GM18520 (cell line): ENCODE measurements around the gene KLHDC8A.
"Not testable (repeated sequence)": the region's sequence is repeated elsewhere in the genome, so short reads cannot be mapped to it uniquely, and the experiment has no call there.

ENCODE experiments used
- ATAC-seq: cut with Tn5 transposase; IDR thresholded peaks from one replicate; pipeline ENCODE4 v1.9.1; 2021; ENCODE audit not compliant: unreplicated experiment

KLHDC8A gene

GRCh38 chr1:205298191-205298994 is 58.3 kb downstream of the KLHDC8A start:
- no peak for ATAC-seq

GRCh38 chr1:205297546-205298177 is 59.1 kb downstream of the KLHDC8A start:
- not testable (repeated sequence) for ATAC-seq

GRCh38 chr1:205296154-205296553 is 60.6 kb downstream of the KLHDC8A start:
- no peak for ATAC-seq

DNA sequence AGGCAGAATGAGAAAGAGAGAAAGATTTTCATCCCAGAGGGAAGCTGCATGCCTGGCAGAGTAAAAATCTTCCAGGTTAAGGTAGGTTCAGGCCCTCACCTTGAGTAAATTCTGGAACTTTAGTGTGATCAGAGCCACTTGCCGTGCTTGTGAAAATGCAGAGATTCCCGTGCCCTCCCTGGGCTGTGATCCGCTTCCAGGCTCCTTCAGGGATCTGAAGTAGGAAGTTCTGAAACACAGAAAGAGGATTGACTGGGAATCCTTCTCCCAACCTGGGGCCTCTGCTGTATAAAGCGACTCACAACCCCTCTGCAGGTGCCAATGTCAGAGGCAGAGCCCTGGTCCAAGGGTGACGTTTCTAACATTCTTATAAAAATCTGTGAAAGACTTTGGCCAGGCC is 61.8 kb downstream of the KLHDC8A start:
- no peak for ATAC-seq

DNA sequence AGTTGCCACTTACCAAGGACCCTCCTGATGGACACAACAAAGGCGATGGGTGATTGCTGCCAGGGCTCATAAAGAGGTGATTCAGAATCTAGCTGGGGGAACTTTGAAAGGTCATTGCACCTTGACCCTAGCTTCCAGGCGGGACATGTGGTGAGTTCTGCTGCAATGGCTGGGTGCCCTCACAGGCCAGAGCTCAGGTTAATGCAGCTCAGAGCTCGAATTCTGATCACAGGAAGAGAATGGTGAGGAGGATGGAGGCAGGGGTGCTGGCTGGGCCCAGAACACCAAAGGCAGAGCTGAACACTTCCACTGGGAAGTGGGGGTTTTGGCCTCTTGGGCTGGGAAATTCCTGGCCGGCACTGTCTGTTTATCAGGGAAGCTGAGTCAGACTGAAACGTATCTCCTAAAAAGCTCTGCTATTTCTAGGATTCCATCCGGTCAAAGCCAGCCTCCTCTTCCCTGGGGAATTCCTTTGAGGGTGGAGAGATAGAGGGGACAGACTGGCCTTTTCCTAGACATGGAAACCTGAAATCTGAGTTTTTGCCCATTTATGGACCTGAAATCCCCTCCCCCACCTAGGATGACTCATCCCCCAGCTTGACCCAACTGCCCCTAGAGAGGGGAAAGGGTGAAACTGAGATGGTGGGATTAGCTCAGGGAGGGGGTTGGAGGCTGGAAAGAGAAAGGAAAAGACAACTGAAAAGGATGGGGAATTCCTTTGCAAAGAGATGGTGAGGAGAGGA is 62.4 kb downstream of the KLHDC8A start:
- no peak for ATAC-seq

- ATAC-seq, result no peak
These were observed 63.2 kb downstream of the KLHDC8A start for GRCh38 chr1:205293350-205294074.

DNA sequence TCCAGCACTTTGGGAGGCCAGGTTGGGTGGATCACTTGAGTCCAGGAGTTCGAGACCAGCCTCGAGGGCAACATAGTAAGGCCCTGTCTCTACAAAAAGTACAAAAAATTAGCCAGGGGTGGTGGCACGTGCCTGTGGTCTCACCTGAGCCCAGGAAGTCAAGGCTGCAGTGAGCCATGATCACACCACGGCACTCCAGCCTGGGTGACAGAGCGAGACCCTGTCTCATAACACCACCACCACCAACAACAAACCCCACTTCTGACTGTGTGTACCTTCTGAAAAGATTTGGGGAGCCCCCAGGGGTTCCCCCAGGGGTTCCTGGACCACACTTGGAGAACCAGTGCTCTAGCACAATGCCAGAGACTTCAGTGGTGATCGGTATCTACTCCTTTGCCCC is 65.1 kb downstream of the KLHDC8A start:
- ATAC-seq, result no peak

DNA sequence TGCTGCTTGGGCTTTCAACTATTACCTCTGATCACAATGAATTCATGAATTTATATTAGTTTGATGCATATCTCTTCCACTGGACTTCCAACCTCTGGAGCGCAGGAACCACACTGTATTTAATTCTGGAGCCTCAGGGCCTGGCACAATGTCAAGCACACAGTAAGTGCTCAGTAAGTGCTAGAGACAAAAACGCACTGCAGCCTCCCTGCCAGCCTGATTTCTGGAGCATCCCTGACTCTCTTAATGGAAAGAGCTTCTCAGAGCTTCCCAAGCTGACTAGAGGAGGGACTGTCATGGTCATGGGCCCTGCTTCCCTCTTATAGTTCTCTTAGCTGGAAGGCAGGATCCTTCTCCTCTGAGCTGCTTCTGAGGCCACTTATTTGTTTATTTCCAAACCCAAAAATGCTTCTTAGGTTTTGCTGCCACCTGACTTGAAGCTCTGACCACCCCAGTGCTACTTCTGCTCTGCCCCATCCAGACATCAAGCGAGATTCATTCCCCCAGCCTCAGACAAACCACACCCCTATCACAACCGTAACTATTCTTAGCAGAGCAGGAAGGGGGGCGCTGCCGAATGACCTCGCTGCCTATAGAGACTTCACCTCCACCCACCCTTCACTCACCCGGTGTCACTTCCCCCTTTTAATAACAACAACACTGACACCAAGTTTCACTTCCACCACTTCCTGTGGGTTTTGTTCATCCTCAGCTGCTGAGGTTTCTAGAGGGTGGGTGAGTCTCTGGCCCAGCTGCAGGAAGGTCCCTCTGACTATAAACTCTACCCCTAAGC is 68.8 kb downstream of the KLHDC8A start:
- ATAC-seq, result peak; percentile 62

GRCh38 chr1:205287076-205287475 is 69.6 kb downstream of the KLHDC8A start:
- ATAC-seq, result no peak

GRCh38 chr1:205286335-205286950 is 70.3 kb downstream of the KLHDC8A start:
- no peak for ATAC-seq
